Mesenteric fat pad (tissue), 1 donor: Measurements from ENCODE around the gene PPP1R15A. TPM values are rescaled to one million over a fixed set of nuclear protein-coding genes. Genes with fewer than 3 reads are reported as not detected.
"Not testable (repeated sequence)": the region's sequence is repeated elsewhere in the genome, so short reads cannot be mapped to it uniquely, and the experiment has no call there.

ENCODE experiments used
- DNase-seq: peaks from one replicate; pipeline ENCODE4 v3.0.0-alpha.2; 2020; ENCODE audit warnings: low spot score
- long read RNA-seq: library from polyadenylated mRNA; unstranded; transcript quantifications from one replicate; pipeline ENCODE4 v2.0.0, GENCODE V29; 2020
- total RNA-seq: library from RNA; stranded (reverse); fragmentation: NEBNext Ultra II Directional; extraction: Animal tissue kit (Norgen Biotek cat#: 25700); gene quantifications from one replicate; pipeline ENCODE4 v1.2.1, GENCODE V29; 2021
- donor health status: DM: yes; HTN: yes; CAD: no.

PPP1R15A gene
- 152 TPM for total RNA-seq
- long read RNA-seq, transcript PPP1R15A-201 (3 exons, 2,378 nt): major isoform, 976 of 1,205 reads
- long read RNA-seq, partial matches to known transcripts: 172 of 1,205 reads
- long read RNA-seq, other reads (novel, unspliced or antisense): 53 of 1,205 reads

- DNase-seq: peak; percentile 100
These were observed at the start of gene PPP1R15A for GRCh38 chr19:48872182-48872883. Gene PPP1R15A (plus strand): TSS chr19:48872421. CDS start chr19:48873234, 813 bp downstream.

- no peak for DNase-seq
These were observed 49.7 kb upstream of the PPP1R15A start for GRCh38 chr19:48822514-48822913.

- no peak for DNase-seq
These were observed 45.6 kb upstream of the PPP1R15A start for GRCh38 chr19:48826606-48827020.

- no peak for DNase-seq
These were observed 42.1 kb upstream of the PPP1R15A start for GRCh38 chr19:48830088-48830487.

GRCh38 chr19:48830965-48831364 lies 41.3 kb upstream of the PPP1R15A start:
- no peak for DNase-seq

GRCh38 chr19:48833049-48833448 lies 39.2 kb upstream of the PPP1R15A start:
- DNase-seq: no peak

- DNase-seq: no peak
These were observed 38.2 kb upstream of the PPP1R15A start for GRCh38 chr19:48833977-48834376.

- peak; percentile 94 for DNase-seq
These were observed 36.5 kb upstream of the PPP1R15A start for GRCh38 chr19:48835734-48836088.

- DNase-seq: no peak
These were observed 35.9 kb upstream of the PPP1R15A start, which contains the start of gene HSD17B14 for GRCh38 chr19:48836089-48837017. Gene HSD17B14 (minus strand): TSS chr19:48836491. CDS start chr19:48836411, 80 bp downstream.

GRCh38 chr19:48837051-48837524 lies 35.1 kb upstream of the PPP1R15A start:
- peak; percentile 93 for DNase-seq

- no peak for DNase-seq
These were observed 34.5 kb upstream of the PPP1R15A start for GRCh38 chr19:48837687-48838086.

GRCh38 chr19:48841047-48841446 lies 31.2 kb upstream of the PPP1R15A start:
- DNase-seq: no peak

- DNase-seq: no peak
These were observed 30.6 kb upstream of the PPP1R15A start for GRCh38 chr19:48841571-48841970.

- DNase-seq: no peak
These were observed 29.4 kb upstream of the PPP1R15A start for GRCh38 chr19:48842789-48843162.

GRCh38 chr19:48844472-48844871 lies 27.7 kb upstream of the PPP1R15A start:
- DNase-seq: no peak

GRCh38 chr19:48845384-48845783 lies 26.8 kb upstream of the PPP1R15A start:
- DNase-seq: no peak

- not testable (repeated sequence) for DNase-seq
These were observed 25.6 kb upstream of the PPP1R15A start for GRCh38 chr19:48846659-48847058.

GRCh38 chr19:48852292-48852691 lies 19.9 kb upstream of the PPP1R15A start:
- no peak for DNase-seq

GRCh38 chr19:48853483-48853882 lies 18.7 kb upstream of the PPP1R15A start:
- no peak for DNase-seq

- DNase-seq: no peak
These were observed 18.1 kb upstream of the PPP1R15A start for GRCh38 chr19:48854103-48854502.

- no peak for DNase-seq
These were observed 15.3 kb upstream of the PPP1R15A start for GRCh38 chr19:48856921-48857320.
